Activated T-helper 1 cell treated with Interleukin-2 at 50 U/mL for 16 hours (primary cell): ENCODE measurements around the gene DNAJB2.

Experiments used
- DNase-seq: peaks from one replicate; pipeline ENCODE4 v3.0.0-alpha.2; 2020; ENCODE audit warnings: low read depth

Gene DNAJB2

DNA sequence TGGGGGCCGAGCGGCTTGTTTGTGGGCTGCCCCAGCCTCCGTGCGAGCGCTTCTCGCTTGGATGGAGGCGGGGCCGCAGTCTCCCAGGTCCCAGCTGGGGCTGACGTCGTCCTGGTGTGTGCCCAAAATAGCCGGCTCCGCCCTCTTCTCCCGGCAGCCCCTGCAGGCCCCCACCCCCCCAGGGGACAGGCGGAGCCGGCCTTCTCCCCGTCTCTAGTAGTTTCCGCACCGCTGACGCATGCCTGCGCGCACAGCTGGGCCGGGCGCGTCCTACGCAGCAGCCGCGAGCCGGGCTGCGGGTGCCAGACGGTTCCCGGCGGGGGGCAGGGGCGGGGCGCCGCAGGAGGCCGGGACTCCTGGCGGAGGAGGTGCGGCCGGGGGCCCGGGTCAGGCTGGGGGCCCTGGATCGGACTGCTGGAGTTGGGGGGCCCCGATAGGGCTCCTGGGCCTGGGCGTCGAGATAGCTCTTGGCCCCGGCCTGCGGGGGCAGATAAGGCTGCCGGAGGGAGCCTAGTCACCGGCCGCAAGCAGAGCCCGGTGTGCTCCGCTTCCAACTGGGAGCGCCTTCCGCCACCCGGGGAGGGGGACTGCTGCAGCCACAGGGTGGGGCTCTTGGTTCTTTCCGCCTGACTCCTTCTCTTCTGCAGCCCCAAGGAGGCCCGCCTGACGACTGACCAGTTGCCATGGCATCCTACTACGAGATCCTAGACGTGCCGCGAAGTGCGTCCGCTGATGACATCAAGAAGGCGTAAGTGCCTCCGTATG, at the start of gene DNAJB2:
Gene DNAJB2, plus strand, starts transcription at position 216 of the 765 bp plus-strand sequence. Its CDS starts 468 bp downstream, at position 684.
- peak; percentile 99 for DNase-seq

GRCh38 chr2:219230059-219230540, 49.1 kb upstream of the DNAJB2 start:
- DNase-seq, result no peak

GRCh38 chr2:219234331-219234730, 44.8 kb upstream of the DNAJB2 start:
- no peak for DNase-seq

DNA sequence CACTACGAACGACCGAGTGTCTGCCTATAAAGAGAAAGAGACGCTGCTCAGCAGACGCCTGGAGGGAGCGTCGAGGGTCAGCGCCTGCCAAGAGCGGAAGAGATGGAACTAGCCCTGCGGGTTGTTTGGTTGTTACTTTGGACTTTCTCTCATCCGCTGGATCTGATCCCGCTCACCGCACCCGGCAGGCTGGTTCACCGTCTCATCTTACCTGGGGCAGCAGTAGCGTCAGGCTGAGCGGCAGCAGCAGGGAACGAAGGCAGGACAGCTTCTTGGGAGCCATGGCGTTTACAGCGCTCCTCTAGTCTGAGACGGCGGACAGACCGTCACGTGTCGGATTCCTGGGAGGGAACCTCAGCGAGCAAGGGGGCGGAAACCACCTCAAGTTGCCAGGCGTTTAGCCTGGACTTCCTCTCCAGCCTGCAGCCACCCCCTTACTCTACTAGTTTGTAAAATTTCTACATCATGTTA, 35.8 kb upstream of the DNAJB2 start:
- DNase-seq, result no peak

- no peak for DNase-seq
These were observed 34.4 kb upstream of the DNAJB2 start for GRCh38 chr2:219244789-219245147.

DNA sequence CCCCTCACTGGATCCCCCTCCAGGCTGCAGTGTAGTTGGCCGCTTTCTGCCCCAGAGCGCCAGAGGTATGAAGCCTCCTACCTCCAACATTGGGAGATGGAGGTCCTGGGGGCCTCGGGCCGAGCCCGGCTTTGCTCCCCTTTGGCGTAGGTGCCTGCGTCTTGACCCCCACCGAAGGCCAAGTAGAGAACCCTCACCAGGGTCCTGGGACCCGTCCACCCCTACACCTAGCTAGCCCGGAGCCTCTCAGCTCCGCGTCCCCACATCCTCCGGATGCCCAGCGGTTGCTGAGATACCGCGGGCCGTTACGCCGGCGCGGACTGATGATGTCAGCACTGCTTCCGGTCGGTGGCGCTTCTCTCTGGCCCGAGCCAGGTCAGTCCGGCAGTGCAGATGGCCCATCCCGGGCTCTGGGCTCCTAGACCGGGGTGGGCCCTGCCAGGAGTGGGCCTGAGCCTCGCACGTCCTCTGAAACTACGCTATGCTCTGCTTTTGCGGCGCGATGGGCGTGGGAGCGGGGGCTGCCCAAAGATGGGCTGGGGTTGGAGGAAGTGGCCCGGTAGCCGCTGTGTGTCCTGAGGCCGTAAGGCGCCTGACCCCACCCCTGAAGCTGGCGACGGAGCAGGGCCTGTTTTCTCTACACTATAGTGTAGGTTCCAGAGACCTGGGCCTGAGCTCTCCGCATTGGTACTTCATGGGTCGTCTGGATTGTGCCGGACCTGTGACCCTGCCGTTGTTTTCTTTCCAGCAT, 33.8 kb upstream of the DNAJB2 start, which contains the start of the genes GLB1L and STK16:
Gene GLB1L, minus strand, starts transcription at position 297 of the 751 bp plus-strand sequence. CDS start 1,871 bp downstream, outside the sequence.
Gene STK16, plus strand, starts transcription at position 332 of the 751 bp plus-strand sequence. CDS start 521 bp downstream, outside the sequence.
- DNase-seq, result peak; percentile 82

GRCh38 chr2:219245899-219246230, 33.3 kb upstream of the DNAJB2 start:
- DNase-seq, result no peak

- no peak for DNase-seq
These were observed 32.6 kb upstream of the DNAJB2 start for GRCh38 chr2:219246559-219246958.

GRCh38 chr2:219247678-219248642, 31.2 kb upstream of the DNAJB2 start:
- peak; percentile 43 for DNase-seq

GRCh38 chr2:219248845-219249202, 30.3 kb upstream of the DNAJB2 start:
- DNase-seq, result no peak

DNA sequence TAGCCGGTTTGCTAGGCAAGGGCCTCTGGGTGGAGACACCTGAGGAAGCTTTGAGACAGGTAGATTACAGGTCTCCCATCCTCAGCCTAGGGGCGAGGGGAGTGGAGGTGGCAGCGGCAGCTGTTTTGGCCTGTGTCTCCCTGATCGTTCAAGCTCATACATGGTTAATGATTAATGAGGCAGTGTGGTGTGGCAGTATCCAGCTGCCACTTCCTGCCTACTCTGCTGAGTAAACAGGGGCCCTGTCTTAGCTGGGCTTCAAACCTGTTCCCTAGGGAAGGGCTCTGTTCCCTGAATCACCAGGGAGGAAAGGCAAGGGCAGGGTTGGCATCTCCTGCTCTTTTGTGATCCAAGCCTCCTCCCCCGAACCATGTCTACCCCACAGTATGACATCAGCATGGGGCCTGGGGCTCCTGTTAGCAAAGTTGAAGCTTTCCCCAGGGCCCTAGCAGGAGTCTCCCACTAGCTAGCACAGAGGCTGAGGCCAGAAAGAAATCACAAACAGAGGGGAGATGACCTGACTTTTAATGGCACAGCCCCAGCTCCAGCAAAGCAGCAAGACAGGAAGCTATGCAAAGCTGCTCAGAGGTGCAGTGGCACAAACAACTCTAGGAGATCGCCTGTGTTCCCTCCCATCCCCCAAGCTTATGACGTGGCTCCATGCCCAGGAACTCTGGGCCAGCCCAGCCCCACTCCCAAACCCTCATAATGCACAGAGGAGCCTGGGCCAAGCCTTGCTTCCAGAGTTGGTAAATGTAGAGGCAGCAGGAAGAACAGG, 29.8 kb upstream of the DNAJB2 start:
- DNase-seq, result peak; percentile 27

DNA sequence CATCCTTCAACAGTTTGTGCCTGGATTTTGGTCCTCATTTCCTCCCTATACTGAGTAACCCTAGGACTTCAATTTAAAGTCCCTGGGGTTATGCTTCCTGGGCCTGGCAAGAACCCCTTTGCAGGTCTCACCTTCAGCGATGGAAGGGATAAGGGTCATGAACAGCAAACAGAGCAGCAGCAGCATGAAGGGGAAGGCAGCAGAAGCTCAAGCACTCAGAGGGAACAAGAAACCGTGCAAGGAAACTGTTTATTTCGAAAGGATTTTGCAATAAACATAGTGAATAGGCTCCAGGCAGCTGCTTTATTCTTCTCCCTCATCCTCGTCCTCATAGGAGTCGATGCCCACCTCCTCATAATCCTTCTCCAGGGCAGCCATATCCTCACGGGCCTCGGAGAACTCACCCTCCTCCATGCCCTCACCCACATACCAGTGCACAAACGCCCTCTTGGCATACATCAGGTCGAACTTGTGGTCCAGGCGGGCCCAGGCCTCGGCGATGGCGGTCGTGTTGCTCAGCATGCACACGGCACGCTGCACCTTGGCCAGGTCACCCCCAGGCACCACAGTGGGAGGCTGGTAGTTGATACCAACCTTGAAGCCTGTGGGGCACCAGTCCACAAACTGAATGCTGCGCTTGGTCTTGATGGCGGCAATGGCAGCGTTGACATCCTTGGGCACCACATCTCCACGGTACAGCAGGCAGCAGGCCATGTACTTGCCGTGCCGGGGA, 29.0 kb upstream of the DNAJB2 start:
- DNase-seq, result no peak

GRCh38 chr2:219251656-219252055, 27.5 kb upstream of the DNAJB2 start:
- no peak for DNase-seq

DNA sequence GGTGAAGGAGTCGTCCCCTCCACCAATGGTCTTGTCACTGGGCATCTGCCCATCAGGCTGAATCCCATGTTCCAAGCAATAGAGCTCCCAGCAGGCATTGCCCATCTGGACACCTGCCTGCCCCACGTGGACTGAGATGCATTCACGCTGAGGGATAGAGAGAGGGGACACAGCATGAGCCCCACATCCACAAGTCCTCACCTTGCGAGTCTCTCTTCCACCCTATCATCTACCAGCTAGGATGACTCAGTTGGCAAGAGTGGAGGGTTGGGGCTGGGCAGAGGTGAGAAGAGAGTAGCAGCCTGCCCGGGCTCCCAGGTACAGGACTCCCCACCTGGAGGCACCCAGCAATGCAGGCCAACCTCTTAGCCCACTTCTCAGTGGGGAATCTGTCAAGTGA, 27.1 kb upstream of the DNAJB2 start:
- DNase-seq, result no peak

- DNase-seq, result no peak
These were observed 26.6 kb upstream of the DNAJB2 start for GRCh38 chr2:219252570-219252899.

DNA sequence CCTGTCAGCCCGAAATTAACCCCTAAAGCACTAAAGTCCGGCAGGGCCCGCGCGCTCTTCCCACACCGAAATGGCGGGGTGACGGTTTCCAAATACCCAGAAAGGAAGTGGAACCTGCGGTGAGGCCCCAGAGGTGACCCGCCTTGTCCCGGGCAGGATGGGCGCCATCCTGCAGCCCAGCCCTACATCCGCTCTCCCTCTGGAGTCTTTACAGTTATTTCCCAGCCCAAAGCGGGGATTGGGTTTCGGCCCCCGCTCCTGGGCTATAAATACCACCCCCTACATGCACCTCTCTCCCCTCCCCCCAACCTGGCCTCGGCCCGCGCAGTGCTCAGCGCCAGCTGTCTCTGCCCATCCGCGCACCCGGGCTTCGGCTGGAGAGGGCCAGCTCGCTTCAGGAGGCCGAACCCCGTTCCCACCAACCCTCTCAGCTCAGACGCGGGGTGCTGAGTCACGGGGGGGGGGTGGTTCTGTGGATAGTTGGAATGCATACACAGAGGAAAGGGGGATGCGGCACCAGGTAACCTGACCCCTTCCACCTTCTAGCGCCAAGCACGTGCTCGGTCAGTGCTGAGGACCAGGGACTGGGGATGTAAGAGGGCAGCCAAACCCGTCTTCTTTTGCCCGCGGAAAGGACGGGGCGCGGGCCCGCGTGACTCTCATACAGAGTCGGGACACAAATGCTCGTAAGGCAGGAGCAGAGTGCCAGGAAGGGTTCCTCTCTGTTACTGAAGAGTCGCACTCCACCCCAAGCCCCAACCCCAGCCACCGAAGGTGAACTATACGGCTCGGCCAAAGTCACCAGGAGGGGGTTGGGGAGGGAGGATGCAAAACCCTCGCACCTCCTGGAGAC, 26.0 kb upstream of the DNAJB2 start, which contains the start of gene TUBA4B:
Gene TUBA4B, plus strand, starts transcription at position 344 of the 853 bp plus-strand sequence. Its CDS starts 165 bp downstream, at position 509.
- no peak for DNase-seq

DNA sequence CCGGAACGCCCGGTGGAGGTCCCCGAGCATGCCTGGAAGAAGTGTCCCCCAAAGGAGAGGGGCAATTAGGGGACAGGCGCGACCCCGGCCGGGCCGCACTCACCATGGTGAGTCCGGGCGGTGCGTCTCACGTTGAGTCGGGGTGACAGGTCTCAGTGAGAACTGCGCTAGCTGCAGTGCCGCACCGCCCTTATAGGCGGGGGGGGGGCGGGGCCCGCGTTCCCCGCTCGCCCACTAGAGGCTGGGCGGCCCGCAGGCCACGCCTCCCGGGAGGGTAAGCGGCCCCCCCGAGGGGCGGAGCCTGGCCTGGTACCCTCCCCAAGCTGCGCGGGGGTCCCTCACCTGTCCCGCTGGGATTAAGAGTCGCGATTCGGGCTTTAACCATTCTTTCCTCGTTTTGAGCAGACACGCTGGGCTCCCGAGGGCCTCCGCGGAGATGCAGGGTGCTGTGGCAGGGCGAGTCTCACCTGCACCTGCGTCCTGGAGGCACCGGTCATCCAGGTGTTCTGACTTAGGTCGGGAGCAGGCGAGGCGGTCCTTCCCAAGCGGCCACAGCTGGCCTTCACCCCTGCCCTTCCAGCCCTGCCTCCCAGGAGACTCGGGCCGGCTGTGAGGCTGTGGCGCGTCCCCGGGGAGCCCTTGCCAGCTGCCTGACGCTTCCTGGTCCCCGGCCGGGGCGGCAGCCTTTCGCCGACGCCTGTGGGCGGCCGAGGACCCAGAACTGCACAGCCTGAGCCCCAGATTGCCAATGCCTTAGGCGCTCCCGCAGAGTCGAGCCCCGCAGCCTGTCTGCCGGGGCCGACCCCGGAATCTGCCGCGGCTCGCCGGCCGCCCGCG, 25.2 kb upstream of the DNAJB2 start, which contains the start of gene TUBA4A:
Gene TUBA4A, minus strand, starts transcription at position 166 of the 837 bp plus-strand sequence. Its CDS starts 60 bp downstream, at position 106.
- DNase-seq, result peak; percentile 88

- no peak for DNase-seq
These were observed 24.5 kb upstream of the DNAJB2 start for GRCh38 chr2:219254590-219255201.
